GM21447 (cell line): Measurements from ENCODE around the gene SLC38A6.
A peak's percentile ranks its signal among the peaks of the same experiment; 100 is the strongest.

Experiments
- ATAC-seq: cut with Tn5 transposase; IDR thresholded peaks from one replicate; pipeline ENCODE4 v1.9.1; 2021; ENCODE audit not compliant: unreplicated experiment

SLC38A6 gene

DNA sequence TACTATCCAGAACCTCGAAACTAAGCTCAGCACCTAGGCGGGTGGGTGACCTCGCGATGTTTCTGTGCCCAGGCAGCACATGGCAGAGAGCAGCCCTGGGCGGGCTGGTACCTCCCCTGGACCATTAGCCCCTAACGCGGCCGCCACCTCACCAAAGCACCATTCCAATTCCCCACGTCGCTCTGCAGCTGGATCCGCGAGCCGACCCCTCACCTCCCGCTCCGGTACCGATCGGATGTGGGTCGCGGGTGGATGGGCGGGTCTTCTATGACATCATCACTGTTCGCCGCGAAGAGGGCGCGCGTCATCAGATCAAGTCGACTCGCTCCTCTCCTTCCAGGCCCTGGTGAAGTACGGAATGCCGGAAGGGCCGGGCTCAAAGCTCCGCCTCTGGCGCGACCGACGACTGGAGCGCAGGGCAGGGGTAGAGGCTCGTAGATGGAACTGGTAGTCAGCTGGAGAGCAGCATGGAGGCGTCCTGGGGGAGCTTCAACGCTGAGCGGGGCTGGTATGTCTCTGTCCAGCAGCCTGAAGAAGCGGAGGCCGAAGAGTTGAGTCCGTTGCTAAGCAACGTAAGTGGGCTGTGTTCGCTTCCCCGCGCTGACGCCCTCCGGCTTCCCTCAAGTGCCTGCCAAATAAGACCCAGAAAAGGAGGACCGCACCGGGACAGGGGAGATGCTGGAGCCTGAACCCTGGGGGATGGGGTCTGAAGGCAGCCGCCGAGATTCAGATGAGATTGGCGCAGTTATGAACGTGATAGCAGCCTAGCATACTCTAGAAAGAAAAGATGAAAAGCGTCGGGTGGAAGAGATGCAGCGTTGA lies at the start of gene SLC38A6, which contains the start of gene TRMT5:
Gene SLC38A6, plus strand, starts transcription at position 435 of the 822 bp plus-strand sequence. Its CDS starts 33 bp downstream, at position 468.
Gene TRMT5, minus strand, starts transcription at position 269 of the 822 bp plus-strand sequence. Its CDS starts 106 bp downstream, at position 163.
- ATAC-seq, result peak; percentile 82

DNA sequence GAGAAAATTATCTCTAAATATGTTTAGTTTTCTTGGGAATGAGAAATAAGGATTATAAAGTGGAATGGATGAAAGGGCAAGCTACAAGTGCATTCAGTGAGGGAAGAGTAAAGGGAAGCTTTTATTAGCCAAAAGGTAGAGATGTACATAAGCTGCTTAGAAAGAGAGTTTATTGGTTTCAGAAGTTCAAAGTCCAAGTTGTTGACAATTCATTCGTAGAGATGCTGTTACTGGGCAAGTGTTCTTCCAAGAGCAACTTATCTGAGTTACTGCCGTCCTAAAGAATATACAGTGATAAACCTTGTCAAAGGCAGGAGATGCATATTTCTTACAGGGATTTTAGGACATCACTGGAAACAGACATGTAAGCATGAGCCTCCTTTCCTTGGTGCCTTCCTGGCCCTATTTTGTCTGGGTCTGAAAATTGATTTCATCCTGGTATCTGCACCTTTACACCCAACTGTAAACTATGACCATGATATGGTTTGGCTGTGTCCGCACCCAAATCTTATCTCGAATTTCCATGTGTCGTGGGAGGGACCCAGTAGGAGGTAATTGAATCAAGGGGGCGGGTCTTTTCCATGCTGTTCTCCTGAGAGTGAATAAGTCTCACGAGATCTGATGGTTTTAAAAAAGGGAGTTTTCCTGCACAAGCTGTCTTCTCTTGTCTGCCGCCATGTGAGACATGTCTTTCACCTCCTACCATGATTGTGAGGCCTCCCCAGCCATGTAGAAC lies 47.0 kb upstream of the SLC38A6 start:
- no peak for ATAC-seq

DNA sequence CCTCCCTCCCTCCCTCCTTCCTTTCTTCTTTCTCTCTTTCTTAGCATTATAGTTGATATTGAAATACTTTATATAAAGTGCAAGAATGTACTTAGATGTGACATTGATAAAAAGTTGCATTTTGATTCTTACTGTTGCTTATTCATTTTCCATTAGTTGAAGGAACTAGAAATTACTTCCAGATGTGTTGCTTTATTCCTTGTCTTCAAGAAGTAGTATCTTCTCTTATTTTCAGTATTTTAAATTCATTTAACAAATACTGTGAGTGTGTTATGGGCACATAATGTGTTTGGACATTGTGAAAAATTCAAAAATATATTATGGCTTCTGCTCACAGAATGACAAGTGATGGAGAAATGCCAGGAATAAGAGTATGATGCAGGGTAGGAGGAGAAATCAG lies 45.7 kb upstream of the SLC38A6 start:
- no peak for ATAC-seq

DNA sequence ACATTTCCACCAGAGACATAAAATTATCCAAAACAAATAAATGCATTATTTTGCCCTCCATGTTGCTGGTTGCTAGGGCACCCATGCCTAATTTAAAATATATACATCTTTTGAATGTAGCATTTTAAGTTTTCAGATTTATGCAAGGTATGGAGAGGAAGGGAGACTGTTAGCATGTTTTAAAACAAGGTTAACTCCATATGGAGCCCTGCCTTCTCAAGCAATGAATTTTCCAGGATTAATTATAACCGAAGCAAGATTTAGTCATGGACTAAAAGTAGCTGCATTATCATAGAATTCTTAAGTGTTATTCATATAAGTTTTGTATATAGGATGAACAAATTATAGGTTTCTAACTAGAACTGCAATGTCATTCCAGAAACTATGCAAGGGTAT lies 37.4 kb upstream of the SLC38A6 start:
- ATAC-seq, result no peak

DNA sequence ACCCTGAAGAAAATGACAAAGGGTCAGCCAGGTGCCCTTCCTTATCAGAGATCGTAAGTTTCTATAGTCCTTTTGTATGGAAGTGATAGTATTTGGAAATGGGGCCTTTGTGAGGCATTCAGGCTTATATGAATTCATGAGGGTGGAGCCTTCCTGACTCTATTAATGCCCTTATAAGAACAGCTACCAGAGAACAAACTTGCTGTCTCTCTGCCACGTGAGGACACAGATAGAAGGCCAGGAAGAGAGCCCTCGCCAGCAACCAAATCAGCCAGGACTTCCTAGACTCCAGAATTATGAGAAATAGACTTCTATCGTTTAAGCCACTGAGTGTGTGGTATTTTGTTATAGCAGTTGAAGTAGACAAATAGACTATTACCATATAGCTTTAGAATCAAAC lies 36.8 kb upstream of the SLC38A6 start:
- ATAC-seq, result no peak

DNA sequence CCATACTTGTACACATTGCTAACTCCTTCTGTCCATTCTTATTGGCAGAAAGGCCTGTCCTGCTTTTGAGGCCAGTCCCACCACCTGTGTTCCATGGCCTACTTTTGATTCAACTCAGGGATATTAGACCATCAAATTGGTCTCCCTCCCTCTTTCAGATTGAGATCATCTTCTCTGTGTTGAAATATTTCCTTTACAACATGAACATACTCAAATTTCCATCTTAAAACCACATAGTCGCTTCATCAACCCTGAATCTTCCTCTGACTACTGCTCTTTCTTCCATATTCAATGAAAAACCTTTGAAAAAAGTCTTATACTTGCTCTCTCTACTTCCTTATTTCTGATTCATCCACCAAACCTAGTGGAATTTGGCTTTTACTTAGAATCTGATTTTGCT lies 35.1 kb upstream of the SLC38A6 start:
- ATAC-seq, result no peak

DNA sequence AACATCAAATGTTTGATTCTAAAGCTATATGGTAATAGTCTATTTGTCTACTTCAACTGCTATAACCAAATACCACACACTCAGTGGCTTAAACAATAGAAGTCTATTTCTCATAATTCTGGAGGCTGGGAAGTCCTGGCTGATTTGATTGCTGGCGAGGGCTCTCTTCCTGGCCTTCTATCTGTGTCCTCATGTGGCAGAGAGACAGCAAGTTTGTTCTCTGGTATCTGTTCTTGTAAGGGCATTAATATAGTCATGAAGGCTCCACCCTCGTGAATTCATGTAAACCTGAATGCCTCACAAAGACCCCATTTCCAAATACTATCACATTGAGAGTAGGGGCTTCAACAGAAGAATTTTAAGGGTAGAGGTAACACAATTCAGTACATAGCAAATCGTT lies 34.3 kb upstream of the SLC38A6 start:
- ATAC-seq, result no peak

DNA sequence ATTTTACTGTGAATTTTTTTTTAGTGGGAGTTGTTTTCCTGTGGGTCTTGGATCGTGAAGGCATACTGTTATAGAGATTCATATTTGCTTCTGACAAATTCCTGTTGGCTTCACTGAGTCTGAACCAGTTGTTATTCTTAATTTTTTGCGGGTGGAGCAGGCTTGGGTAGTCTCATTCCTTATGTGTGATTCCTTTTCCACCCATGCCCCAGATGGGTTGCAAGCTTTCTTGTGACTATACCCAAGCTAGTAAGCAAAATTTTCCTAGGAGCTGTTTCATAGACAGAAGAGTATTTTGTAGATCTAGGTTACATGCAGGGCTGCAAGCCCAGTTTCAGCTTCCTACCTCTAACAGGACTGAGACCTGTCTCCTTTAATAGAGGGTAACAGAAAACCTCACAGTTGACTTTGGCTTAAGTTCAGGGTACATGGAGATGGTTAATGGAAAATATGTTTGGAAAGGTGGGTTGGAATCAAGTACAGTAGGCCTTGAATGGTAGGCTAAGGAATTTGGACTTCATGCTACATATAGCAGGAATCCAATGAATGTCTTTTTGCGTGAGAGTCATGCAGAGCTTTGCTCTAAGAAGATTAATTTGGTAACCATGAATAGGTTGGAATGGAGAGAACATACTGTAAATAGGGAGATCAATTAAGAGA lies 29.1 kb upstream of the SLC38A6 start:
- ATAC-seq, result no peak

DNA sequence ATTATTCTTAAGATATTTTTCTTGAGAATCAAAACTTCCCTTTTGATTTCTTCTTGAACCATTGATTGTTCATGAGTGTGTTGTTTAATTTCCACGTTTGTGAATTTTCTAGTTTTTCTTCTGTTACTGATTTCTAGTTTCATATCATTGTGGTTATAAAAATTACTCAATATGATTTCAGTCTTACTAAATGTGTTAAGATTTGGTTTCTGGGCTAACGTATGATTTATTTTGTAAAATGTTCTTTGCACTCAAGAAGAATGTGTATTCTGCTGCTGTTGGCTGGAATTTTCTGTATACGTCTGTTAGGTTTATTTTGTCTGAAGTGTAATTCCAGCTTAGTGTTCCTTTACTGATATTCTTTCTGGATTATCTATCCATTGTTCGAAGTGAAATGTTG lies 24.8 kb upstream of the SLC38A6 start:
- ATAC-seq, result no peak

DNA sequence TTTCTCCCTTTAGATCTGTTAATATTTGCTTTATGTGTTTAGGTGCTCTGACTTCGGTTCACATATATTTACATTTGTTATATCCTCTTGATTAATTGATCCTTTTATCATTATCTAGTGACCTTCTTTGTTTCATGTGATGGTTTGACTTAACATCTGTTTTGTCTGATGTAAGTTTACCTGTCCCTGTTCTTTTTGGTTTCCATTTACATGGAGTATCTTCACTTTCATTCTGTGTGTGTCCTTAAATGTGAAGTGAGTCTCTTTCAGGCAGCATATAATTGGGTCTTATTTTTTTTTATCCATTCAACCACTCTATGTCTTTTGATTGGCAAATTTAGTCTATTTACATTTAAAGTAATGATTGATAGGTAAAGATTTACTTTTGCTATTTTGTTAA lies 24.4 kb upstream of the SLC38A6 start:
- ATAC-seq, result no peak

DNA sequence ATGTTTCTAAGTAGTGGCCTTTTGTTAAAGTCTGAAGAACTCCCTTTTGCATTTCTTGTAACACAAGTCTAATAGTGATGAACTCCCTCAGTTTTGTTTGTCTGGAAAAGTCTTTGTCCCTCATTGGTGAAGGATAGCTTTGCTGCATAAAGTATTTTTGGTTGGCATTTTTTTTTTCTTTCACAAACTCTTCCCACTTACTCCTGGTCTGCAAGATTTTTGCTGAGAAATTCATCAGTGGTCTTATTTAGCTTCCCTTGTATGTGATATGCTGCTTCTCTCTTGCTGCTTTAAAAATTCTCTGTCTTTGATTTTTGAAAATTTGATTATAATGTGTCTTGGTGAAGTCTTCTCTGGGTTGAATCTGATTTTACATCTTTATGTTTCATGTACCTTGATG lies 22.9 kb upstream of the SLC38A6 start:
- no peak for ATAC-seq

DNA sequence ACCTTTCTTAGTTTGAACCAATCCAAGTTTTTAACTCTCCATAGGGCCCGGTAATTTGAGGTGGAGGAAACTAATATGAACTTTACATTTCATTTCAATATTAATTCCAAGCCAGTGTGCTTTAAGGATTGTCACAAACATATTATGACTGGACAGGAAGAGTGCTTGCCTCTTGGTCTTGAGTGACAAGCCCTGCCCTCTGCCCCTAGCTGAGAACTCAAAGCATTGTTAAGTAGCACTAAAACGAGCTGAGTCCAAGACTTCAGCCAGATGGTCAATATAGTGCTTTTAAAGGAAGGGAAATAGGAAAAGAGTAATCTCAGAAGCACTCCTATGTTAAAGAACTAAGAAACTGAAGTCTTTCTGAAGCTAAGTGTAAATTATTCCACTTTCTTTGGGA lies 17.3 kb upstream of the SLC38A6 start:
- ATAC-seq, result no peak

DNA sequence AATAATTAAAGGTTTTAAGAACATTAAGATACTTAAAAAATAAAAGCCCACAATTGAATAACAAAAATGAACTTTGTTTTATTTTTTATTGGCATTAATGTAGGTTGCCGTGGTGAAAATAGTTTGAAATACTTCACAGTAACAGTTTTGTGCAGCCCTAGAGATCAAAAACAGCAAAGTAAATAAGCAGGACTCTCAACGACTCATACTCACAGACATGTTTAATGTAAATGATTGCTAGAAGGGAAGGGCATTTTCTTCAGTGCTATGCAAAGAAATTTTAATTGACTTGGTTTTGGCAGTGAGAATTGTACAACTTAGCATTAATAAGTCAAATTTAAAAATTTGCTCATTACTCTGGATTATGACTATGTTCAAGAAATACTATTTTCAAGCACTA lies 16.1 kb upstream of the SLC38A6 start:
- no peak for ATAC-seq

DNA sequence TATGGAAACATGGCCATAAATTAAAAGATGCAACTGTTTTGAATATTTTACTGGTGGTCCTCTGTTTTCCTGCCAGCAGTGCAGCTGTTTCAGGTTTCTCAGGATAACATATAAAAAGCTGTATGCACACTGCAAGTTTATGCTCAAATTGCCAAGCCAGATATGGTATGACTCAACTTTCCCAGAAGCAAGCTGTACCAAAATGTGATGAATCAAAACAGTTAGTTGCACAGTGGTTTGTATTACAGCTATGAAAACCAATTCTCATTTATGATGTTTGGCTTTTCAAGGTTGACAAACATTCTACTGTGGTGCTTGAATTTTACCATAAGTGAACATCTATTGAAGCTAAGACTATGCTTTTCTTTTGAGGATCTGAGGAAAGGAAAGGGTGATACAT lies 15.6 kb upstream of the SLC38A6 start:
- no peak for ATAC-seq

DNA sequence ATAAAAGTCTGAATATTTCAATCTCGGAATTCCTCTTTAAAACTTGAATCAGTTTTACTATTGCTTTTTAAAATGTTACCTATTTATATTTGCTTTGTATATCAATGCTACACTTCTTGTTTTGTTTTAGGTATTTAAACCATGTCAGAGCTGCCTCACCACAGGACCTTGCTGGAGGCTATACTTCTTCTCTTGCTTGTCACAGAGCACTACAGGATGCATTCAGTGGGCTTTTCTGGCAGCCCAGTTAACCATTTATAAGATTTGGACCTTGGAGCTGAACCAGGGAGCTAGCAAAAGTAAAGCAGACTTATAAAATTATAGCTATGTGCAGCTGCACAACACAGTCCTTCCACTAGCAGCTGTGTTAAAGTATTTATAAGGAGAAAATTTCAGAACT lies 12.9 kb upstream of the SLC38A6 start:
- no peak for ATAC-seq

DNA sequence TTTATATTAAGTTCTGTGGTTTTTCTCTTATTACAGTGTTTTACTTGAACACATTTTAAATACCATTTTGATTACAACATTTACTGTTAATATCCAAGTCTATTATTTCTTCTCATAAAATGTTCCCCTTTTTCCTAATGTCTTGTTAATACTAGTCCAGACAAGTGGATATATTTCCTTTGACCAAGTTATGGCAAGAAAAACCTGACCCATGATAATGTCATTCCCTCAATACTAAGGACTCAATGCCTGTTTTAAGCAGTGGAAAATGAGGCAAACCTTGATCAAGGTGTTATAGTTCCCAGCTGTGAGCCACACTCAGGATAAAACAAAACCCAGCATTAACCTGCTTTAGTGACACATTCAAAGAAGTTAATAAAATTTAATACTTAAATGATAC lies 12.4 kb upstream of the SLC38A6 start:
- ATAC-seq, result no peak

DNA sequence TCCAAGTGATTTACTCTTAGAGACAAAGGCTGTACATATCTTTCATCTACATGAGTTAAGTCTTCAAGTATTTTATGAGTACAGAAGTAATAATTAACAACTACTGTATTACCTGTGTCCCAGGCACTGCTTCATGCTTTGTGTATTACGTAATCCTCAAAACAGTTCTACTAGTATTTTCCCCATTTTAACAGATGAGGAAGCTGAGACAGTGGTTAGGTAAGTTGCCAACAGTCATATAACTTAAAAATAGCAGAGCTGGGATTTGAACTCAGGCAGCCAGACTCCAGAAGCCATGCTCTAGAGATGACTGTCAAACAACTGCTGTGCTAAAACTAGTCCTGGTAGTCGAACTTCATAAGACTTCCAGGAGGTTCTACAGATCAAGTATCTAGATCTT lies 10.9 kb upstream of the SLC38A6 start:
- no peak for ATAC-seq

DNA sequence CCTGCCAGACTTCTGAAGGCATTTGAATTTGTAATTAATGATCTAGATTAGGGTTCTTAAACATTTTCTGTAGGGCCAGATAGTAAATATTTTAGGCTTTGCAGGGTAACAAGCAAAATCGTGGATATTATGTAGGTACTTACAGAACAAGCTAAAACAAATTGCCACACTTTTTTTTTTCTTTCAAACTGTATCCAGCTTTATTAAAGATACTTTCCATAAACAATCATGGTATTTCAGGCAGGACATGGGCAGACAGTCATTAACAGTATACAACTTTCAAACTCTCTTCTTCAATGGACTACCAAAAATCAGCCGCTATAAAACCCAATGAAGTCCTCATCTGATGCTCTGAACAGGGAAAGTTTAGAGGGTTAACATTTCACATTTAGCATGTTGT lies 9.8 kb upstream of the SLC38A6 start:
- ATAC-seq, result no peak

DNA sequence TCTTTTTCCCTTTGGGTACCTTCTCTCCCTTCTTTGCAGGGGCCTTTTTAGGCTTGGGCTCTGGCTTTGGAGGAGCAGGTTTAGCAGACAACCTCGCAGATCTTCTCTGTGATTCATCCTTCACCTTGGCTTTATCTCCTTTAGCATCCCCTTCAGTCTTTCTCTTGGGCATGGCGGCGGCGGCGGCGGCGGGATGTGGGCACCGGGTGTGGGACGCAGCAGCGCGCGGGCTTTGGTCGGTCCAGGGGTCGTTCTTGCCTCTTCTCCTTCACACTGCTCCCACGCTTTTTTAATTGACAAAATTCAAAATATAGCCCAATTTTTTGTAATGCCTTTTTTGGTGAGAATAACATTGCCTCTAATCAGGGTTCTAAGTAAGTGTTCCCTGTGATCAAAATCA lies 8.8 kb upstream of the SLC38A6 start:
- no peak for ATAC-seq

DNA sequence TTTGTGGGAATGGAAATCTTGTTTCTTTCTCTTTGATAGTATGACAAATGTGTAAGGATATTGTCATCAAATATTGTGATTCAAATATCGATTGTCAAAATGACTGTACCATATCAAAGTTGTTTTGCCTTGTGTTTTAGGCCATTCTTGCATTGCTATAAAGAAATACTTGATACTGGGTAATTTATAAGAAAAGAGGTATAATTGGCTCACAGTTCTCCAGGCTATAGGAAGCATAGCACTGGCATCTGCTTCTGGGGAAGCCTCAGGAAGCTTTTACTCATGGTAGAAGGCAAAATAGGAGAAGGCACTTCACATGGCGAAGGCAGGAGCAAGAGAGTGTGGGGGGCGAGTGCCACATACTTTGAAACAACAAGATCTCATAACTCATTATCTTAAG lies 8.0 kb upstream of the SLC38A6 start:
- ATAC-seq, result no peak

DNA sequence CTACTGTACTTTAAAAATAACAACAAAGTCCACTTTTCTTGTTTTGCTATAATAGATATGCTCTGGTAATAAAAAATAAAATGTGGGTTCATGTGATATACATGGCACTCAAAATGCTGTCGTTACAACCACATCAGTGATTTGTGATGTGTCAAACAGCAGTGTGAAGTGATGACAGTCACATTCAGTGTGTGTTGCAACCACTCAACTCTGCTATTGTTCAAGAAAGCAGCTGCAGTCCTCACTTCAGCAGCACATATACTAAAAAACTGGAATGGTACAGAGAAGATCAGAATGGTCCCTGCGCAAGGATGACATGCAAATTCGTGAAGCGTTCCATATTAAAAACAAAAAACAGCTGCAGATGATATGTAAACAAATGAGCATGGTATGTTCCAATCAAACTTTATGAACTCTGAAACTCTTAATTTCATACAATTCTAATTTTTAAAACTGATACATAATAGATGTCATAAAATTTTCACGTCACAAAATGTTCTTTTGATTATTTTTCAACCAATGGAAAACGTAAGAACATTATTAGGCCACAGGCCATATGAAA lies 6.9 kb upstream of the SLC38A6 start:
- ATAC-seq, result no peak

DNA sequence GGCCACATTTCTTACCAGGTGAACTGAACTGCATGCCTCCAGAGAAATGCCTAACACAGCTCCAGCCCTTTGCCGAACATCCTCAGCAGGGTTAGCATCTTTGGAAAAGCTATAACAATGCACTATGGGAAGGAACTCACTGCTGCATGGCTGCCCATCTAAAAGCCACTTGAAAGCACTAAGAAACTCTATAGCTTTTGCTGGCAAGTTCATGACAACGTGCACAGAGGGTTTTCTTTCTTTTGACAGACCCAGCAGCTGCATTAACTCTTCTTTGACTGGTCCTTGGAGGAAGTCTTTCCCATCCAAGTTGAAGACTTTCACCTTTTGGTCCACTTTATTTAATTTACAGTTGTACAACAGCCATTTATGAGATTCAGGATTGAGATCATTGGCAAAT lies 5.5 kb upstream of the SLC38A6 start:
- no peak for ATAC-seq
